ENCODE results near the gene C11orf24.

- TF ChIP-seq POLR2A (IDR thresholded peaks at IDR 0.05) (no peak), CTCF (IDR thresholded peaks at IDR 0.05) (no peak)
These were observed 45.4 kb downstream of the C11orf24 start for GRCh38 chr11:68226421-68226820.
